ENCODE data around the gene EPHB2.
"Not testable (repeated sequence)": the region's sequence is repeated elsewhere in the genome, so short reads cannot be mapped to it uniquely, and the experiment has no call there.

EPHB2 gene

GRCh38 chr1:22920734-22921451 lies 210.3 kb downstream of the EPHB2 start:
- no peak for DNase-seq

GRCh38 chr1:22921452-22922126 lies 210.9 kb downstream of the EPHB2 start:
- DNase-seq: no peak

- no peak for DNase-seq
Measured at GRCh38 chr1:22922640-22923039, 212.0 kb downstream of the EPHB2 start.

- peak; percentile 19 for DNase-seq
Measured at GRCh38 chr1:22925111-22925510, 214.5 kb downstream of the EPHB2 start.

- peak; percentile 67 for DNase-seq
Measured at GRCh38 chr1:22930240-22930912, 219.7 kb downstream of the EPHB2 start.

GRCh38 chr1:22932803-22933470 lies 222.3 kb downstream of the EPHB2 start:
- no peak for DNase-seq

- DNase-seq: no peak
Measured at GRCh38 chr1:22935433-22935832, 224.8 kb downstream of the EPHB2 start.

GRCh38 chr1:22936681-22937080 lies 226.0 kb downstream of the EPHB2 start:
- DNase-seq: no peak

GRCh38 chr1:22941257-22941656 lies 230.6 kb downstream of the EPHB2 start:
- no peak for DNase-seq

GRCh38 chr1:22944346-22945055 lies 233.9 kb downstream of the EPHB2 start:
- DNase-seq: no peak

GRCh38 chr1:22945171-22945570 lies 234.5 kb downstream of the EPHB2 start:
- not testable (repeated sequence) for DNase-seq

GRCh38 chr1:22949822-22950331 lies 239.2 kb downstream of the EPHB2 start:
- DNase-seq: no peak

- DNase-seq: no peak
Measured at GRCh38 chr1:22951796-22952195, 241.2 kb downstream of the EPHB2 start.

- DNase-seq: no peak
Measured at GRCh38 chr1:22952694-22953056, 242.0 kb downstream of the EPHB2 start.

GRCh38 chr1:22953057-22953739 lies 242.6 kb downstream of the EPHB2 start:
- DNase-seq: peak; percentile 64

GRCh38 chr1:22953740-22954141 lies 243.1 kb downstream of the EPHB2 start:
- DNase-seq: peak; percentile 44

GRCh38 chr1:22955146-22955545 lies 244.5 kb downstream of the EPHB2 start:
- DNase-seq: no peak

GRCh38 chr1:22957066-22957465 lies 246.4 kb downstream of the EPHB2 start:
- no peak for DNase-seq

- DNase-seq: no peak
Measured at GRCh38 chr1:22958556-22958955, 247.9 kb downstream of the EPHB2 start.

- no peak for DNase-seq
Measured at GRCh38 chr1:22959545-22960360, 249.1 kb downstream of the EPHB2 start.

GRCh38 chr1:22962558-22962957 lies 251.9 kb downstream of the EPHB2 start:
- no peak for DNase-seq

All from DMS53 (cell line).